ENCODE measurements around the gene THRB.

THRB gene

DNA sequence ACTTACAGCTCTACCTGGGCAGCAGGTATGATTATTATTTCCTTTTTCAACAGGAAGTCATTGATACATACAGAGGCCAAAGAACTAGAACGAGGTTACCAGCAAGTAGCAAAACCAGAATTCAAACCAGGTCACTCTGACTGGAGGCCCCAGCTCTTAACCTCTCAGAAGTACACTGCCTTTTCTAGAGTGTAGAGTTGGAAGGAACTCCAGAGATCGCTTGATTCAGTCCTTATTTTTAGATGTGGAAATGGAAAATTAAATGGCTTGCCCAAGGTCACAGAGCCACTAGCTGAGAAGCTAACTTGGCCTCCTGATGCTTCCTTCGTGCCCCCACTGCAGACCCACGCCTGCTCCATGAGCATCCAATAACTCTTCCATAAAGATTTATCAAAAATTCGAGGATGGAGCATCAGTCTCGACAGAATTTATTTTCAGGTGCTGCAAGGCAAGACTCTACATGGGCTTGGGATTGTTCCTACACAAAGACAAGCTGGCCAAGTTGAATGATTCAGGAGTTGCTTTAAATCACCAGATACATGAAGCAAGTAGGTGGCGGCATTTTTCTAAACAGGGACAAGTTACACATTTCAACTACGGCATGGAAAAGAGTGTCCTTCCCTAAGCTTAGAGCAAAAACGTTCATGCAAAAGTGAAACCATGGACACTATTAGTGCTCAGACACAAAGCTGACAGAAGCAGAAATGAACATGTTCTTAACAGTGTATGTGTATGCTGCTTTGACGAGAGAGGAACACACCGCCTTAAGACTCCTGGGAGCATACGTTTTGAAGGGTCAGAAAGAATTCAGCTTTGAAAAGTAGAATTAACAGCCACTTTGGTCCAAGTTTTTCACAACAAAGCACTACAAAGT, 235.7 kb downstream of the THRB start:
- DNase-seq = no peak

DNA sequence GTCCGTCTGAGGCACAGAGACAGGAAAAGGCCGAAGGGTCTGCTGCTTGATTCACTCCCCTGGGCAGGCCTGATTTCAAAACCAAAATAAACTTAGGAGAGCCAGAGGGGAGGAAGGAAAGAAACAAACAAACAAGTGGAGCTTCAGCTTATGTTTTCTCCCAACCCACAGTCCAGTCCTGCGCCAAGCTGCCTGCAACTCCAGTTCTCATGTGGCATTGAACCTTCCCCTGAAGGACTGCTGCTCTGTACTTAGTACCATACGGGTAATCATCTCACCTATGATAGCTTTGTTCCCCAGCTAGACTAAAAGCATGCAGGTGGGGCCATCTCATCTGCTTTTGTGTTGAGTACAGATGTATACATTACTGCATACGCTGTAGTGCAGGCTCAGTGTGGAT, 236.4 kb downstream of the THRB start:
- DNase-seq = no peak

DNA sequence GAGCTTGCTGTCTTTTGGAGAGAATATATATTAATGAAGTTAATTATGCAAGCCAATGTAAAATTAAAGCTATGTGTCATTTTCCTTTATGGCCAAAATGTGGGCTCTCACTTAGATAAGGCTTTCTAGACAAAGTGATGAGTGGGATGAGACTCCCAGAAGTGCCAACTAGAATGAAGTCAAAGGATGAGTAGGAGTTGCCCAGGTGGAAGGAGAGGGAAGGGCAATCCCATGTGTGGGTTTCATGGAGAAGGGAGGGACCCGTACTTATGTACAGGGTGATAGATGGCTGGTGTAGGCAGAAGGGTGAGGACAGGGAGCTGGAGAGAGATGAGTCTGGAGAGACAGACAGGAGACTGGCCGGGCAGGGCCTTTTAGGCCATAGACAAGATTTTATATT, 239.2 kb downstream of the THRB start:
- DNase-seq = peak; percentile 17

DNA sequence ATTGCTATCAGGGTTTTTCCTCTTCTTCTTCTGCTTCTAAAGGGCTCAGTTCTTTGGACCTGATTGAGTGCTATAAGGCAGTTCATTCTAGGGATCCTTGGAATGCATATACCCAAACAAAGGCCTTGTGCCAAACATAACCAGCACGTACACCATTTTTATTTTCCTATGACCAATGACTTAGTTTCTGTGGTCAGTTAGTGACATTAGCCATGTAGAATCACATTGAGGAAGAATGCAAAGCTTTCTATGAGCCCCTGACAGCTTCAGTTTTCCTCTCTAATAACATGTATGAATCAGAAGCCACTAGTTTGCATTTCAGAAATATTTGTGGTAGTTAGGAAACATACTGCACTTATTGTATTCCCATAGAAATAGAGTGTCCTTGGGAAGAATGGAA, 240.0 kb downstream of the THRB start:
- no peak for DNase-seq

DNA sequence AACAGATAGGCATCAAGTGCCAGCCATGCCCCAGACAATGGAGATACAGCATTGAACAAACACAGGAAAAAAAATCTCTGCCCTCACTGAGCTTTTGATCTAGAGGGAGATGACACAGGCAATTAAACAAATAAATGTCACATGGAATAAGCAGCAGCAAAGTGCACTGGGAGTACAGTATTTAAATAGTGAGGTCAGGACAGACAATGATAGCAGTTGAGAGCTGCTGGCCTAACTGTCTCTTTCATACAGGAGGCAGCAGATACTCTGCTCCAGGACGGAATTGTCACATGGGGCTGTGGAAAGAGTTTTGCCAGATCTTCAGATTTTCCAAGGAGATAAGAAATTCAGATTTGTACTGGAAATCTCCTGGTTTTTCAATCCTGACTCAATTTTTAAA, 241.3 kb downstream of the THRB start:
- DNase-seq = no peak

DNA sequence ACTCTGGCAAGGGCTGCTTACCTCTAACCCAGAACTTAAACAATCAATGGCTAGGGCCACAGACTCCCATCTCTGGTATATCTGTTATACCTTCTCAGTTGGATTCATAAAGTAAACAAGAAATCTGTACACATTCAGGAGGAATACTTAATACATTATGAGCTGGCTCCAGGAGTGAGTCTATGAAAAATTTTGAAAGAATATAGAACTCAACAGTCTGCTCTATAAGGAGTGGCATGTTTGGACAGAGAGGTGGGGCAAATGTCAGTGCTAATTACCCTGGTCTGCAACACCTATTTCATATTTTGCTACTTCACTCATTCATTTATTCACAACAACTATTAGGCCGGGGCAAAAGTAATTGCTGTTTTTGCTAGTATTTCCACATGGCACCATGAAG, 245.1 kb downstream of the THRB start:
- no peak for DNase-seq

DNA sequence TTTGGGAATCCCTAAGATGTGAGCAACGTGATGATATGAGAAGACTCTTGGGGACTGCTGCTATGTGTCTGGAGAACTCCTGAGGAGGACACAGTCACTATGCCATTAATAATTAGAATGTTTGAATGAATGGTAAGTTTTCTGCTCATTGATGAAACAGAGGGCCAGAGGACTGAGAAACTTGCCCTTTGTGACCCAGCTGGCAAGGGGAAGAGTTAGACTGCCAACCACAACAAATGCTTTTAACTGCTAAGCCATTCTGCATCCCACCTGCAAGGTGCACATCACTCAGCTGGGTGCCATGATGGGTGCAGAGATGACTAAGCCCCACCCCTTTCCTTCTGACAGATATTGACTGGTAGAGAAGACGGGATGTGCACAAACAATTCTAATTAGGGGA, 249.6 kb downstream of the THRB start:
- no peak for DNase-seq

DNA sequence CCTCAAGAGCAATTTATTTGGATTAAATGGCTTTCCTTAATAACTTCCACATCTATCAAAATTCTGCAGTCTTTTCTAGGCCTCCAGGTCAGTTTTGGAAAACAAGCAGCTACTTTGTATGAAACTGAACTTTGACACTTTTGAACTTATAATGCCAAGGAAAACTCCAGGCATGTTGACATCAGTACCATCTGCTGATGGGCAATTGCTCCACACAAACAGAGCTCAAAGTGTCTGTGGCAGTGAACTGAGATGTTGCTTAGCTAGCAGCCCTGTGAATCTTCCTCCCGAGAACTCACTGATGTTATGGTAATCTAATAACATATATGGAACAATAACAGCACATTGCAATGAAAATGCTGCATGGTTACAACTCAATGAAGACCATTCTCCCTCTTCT, 250.2 kb downstream of the THRB start:
- no peak for DNase-seq

DNA sequence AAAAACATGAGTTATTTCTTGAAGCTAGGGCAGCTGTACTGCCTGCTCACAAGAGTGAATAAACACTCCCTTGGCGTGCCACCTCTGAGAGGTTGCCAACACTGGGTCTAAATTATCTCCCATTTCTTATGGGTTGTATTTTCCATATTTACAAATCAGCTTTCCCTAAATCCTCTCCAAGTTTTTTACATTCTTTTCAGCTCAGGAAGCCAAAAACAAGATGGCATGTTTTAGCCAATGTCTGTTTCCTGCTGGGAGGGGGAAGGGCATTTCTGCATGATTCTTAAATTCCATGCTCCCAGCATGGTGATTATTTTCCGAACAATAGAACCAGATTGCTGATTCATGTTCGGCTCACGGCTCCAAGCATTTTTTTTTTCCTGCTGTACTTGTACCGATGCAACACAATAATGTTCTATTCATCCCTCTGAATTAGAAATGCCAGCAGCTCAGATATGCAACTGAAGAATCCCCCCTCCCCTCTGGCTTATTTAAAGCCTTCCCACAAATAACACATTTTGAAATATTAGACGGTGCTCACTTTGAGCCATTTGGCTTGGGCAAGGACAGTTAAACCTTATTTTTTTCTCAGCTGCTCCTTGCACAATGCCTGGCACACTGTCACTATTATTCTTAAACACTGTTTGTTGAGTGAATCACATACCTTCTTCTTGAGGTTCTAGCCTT, 252.5 kb downstream of the THRB start:
- peak; percentile 55 for DNase-seq

DNA sequence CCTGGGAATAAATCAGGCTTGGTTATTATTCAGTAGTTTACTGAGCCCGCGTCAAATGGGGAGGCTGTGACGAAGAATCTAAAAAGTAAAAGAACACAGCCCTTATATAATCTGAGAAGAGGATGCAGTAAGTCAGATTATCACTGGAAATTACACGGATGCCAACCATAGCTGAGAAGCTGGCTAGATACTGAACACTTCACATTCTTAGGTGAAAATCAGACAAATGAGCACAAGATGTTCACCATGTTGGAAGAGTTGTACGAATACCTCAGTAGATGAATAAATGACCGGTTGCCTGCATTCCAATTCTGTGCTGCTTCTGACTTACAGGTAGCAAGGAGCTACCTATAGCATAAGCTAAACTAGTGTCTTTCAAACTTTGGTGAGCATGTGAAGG, 254.3 kb downstream of the THRB start:
- no peak for DNase-seq

DNA sequence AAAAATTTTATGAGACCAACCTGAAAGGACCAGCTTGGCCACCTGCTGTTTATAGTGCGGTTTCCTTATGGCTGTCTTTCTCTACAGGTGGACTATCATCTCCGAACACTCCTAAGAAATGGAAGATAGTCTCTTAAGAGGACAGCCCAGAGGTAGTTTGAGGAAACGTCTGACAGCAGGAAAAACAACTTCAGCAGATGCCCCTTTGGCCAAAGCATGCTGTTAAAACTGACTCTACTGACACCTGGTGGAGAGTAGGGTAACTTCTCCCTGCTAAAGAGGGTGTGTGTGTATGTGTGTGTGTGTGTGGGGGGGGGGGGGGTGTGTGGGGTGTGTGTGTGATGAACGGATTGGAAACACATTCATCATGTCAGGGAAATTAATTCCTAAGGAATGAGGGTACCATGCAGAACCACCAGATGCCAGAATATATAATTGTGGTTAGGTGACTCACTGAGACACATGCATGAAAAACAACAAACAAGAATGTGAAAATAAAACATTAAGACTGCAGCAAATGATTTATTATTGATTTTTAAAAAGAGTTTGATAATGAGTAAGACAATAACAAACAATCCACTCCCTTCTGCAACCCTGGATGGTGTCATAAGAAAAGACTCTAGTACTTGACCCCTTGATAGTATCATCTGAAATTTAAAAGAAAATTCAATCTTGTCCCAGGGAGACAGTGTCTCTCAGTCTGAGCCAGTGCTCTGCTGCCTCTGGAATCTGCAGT, 256.5 kb downstream of the THRB start:
- DNase-seq = peak; percentile 79

DNA sequence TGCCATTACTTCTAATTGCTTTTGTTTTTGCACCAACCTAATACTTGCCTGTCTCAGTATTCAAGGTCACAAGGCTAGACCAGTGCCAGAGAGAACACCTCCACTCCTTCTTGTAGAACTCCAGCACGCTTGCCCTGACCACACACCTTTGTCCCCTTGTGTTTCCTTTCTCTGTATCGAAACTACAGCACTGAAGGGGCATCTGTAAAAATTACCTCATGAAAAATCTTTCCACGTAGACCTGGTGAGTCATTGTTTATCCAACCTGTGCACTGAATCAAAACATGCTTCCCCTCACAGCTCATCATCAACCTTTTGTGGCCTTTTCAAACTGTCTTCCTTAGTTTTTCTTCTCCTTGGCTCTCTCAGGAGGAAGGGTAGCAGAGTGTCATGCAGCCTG, 259.5 kb downstream of the THRB start:
- no peak for DNase-seq

DNA sequence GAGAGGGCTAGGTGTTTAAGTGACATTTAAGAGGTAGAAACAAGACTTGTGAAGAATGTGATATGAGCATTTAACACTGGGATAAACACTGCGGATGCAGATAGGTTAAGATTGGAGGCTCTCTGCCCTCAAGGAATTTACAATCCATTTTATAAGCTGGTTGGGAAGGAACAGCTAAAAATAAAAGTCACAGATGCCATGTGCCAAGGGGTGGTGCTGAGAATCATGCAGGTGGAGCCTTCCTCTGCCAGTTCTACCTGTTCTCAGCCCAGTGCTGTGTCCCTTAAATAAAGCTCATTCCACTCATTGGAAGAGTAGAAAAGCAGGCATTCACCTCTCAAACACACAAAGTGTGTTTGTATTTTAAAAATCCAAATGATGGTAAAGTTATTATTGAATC, 261.9 kb downstream of the THRB start:
- no peak for DNase-seq

DNA sequence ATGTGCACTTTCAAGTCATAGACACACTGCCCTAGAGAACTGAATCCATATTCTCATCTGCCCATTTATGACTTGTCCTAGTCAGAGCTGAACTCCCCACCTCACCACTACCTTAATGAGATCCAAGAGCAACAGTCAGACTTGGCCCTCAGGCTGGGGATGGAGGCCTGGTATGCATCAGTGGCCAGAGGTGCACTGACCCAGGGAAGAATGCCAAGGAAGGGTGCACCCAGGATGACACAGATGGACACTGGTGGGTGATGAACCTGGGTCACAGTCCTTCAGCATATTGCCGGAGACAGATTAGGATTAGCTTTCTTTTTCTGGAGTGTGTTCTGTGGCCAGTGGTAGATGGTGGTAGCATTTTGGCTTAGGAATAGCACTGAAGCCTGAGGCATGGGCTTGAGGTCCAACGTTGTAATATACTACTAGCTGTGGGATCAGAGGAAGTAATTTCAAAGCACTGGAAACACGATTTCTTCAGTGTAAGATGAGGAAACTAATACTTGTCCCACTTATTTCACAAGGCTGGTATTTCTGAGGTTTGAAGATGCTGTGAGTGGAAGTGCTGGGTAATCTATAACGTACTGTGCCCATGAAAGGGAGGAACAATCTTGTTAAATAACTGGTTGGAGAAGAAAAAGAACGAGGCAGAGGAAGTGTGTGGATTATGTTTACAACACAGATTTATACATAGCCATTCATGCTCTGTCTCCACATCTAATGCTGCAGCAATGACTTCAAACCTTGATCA, 265.0 kb downstream of the THRB start:
- DNase-seq = no peak

DNA sequence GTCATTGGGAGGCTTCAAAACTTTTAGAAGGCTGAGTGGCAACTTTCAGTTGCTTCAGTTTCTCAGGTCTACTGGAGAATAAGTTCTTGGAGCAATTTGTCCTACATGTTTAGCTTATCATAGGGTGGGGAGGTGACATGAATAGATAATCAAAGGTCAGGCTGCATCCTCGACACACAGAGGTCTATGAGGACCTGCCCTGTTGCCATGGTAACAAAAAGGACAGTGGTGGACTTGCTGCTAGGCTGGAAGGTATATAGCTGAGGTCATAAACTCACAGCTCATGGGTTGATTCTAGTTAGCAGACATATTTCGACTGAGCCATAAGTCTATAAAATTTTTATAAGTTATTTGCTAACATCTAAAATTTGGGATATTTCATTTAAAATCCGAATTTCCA, 267.0 kb downstream of the THRB start:
- DNase-seq = no peak

DNA sequence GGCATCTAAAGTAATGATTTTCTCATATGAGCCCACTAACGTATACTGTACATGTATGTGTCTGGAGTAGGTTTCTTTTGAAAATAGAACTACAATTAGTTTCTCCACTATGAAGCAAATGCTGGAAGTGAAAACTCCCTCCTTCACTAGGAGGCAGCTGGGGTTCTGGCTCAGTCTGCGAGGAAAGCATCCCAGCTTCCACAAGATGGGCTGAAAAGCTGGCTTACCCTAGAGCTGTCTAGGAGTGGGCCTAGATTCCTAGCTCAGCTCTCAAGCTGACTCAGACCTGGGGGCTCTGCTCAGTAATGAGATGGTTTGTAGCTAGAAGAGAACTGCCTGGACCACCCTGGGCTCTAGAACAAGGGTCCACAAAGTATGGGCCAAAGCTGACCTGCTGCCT, 268.3 kb downstream of the THRB start:
- no peak for DNase-seq

DNA sequence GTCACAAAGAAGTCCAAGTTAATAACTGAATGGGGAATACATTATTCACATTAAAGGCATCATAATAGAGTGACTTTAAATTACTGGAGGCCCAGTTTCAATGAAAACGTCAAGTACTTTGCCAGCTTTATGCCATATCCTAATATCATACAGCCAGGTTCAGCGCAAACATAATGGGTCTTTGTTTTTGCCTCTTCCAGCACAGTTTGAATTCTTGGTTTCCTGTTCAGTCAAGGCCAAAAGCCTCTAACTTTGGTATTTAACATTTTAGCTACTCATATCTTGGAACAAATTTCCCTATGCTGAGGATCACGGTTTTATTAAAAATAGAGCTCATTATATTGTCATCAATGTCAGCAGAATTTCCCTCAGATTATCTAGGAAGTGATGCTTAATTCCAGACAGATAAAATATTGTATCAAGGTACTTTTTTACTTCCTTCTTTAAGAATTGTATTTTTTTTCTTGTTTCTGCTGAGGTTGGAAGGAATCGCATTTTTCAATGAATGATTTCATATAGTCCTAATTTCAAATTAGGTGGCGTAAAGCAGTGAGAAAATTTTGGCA, 269.2 kb downstream of the THRB start:
- no peak for DNase-seq

DNA sequence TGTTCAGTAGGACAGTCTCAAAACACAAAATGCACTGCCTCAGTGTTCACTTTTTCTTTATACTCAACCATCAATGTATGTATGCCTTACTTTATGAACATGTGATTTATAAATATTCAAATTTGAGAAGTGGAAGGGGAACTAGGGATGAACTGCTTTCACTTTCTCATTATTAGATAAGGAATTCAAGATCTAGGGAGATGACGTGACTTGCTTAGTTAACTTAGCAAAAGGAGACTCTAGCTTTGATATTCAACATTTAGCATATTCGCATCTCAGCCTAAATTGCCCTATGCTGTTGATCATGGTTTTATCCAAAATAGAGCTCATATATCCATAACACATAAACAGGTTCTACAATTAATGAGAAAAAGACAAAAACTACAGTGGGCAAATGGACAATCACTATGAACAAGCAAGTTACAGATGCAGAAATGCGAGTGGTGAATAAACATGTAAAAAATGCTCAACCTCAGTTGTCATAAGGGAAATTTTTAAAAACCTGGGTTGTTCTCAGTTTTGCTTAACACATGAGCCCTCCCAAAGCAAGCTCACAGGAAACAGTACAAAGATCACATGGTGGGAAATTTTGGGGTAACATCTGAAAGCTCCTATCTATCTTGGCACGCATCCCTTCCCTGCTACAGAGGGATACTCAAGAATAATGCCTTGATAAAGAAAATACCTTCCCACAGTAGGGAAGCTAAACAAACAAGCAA, 269.8 kb downstream of the THRB start:
- DNase-seq = no peak

DNA sequence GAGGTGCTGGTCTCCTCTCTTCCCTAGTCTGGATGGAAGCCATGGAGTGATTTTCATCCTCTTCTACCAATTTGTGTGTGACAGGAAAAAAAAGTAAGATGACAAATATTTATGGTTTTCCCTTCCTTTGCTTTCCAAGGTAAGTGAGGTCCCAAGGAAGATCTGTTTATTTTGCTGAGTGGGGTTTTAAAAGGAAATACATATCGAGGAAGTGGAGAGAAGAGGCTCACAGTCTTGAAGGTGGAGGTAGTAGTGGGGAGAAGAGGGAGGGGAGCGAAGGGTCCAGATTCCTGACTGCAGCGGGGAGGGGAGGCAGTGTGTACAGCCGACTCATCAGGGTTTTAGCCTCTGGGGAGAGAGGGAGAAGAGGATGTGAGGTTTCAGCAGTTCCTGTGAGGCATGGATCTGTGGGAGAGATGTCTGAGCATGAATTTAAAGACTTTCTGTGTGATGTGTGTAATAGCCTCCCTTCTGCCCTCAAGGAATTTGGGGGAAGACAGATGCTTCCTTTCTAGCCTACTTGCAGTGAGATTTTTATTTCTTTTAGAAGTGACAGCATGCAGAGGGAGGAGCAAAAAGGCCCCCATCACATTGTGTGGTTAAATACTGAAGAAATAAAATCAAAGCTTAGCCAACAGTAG, 272.4 kb downstream of the THRB start:
- no peak for DNase-seq

DNA sequence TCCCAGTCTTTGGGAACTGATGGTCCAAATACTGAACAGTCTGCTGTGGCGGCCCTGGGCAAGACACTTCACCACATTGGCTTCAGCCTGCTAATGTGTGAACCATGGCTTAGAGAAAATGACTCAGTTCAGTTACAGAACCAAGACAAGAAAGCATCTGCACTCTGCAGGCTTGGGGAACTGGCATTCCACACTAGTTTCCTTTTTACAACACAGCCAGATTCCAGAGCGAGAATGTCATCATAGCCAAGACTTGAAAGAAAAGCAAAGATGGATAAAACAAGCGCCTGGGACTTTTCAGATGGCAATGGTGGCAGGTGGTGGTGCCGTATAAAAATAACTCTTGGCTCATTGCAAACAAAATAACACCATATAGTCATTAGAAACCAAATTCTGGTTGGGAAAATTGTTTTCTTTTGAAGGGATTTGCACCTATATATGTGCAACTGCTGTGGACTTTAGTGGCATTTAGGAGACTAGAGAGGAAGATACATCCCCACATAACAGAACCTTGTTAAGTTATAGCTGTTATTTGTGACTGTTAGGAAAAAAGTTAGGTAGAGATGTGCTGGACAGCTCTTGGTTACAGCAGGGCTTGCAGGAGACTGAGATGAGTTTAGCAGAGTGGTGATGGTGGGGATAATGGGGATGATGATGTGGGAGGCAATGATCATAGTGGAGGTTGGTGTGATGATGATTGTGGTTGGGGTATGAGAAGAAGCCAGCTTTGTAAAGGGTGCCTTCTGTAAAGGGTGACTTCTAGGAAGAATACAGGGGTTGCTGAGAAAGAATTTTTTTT, 273.6 kb downstream of the THRB start:
- no peak for DNase-seq

DNA sequence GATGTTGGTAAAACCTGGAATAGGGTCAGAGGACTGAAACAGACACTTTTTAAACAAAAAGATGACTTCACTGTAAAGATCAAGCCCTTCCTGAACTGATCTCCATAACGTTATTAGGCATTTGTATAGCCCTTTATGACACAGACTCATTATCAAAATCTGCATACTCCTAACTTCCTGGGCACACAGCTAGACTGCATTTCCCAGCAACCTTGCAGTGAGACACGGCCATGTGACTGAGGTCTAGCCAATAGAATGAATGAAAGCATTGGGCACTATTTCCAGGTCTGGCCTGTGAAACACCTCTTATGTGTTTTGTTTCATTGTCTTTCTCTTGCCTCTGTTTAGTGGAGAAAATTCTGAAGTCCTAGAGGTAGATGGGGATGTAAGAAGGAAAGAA, 279.1 kb downstream of the THRB start:
- DNase-seq = no peak

Data from retina (tissue), 1 donor.